ENCODE data around the gene INPP5A. TPM values are rescaled to one million over a fixed set of nuclear protein-coding genes. Genes with fewer than 3 reads are reported as not detected.

Gene INPP5A
- polyA plus RNA-seq, 2 donors, result 9.2 to 12.7 TPM

DNA sequence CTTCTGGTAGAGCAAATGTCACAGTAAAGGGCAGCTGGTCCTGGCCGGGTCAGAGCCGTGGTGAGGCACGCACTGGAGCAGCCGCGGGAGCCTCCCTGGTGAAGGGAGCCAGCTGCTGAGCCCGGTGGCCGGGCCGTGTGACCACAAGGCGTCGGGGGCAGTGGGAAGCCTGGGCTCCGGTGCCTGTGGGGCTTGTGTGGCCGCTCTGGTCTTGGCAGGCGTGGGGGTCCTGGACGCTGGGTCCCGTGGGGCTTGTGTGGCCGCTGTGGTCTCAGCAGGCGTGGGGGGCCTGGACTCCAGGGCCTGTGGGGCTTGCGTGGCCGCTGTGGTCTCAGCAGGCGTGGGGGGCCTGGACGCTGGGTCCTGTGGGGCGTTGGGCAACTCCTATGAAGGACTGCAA lies 191.2 kb downstream of the INPP5A start:
- 92% methylated on average over 21 to 22 of the region's 22 CpGs for WGBS, 2 donors
- Histone ChIP-seq H3K36me3 (ENCODE audit: control insufficient read depth in 2 of 2, insufficient read depth in 2 of 2, low read length in 1 of 2) (peaks cover 3 to 26% of the 10 kb centered on the region in 2 donors), H3K9me3 (ENCODE audit: control insufficient read depth in 2 of 2, insufficient read depth in 1 of 2, low read depth in 1 of 2, low read length in 1 of 2) (no peaks in the 10 kb centered on the region)

DNA sequence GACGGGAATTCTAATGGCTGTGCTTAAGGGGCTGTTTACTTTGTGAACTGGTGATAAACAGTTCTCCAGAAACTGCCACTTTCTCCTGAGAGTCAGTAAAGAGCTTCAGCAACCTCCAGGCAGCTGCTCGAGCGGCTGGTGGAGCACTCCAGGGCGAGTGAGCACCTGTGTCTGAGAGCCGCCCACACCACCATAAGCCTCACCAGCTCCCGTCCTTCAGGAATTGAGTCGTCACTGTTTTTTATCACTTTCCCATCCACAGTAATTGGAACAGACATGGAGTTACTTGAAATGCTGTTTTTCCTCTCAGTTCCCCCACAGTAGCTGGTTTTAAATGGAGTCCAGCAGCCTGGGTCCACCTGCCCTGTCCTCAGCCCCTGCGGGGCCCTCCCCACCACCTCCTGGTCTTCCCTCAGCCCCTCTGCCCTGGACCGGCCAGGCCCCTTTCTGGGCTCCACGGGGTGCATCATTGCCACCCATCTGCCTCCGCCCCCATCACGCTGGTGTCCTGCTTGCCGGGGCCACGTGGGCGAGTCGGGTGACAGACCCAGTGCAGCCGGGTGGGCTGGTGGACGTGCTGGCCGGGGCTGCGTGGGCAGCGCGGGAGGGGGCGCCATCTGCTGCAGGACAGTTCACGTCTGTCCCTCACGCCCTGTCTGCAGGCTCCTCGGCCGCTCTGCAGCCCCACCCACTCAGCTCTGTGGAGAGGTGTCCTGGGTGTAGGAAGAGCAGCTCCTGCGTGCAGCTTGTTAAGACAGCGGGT lies 192.4 kb downstream of the INPP5A start:
- 88 to 89% methylated on average over 29 of the region's 29 CpGs for WGBS, 2 donors
- peaks cover 3 to 26% of the 10 kb centered on the region in 2 donors for H3K36me3 ChIP-seq (ENCODE audit: control insufficient read depth in 2 of 2, insufficient read depth in 2 of 2, low read length in 1 of 2)
- H3K4me1 ChIP-seq (ENCODE audit: control insufficient read depth in 2 of 2, insufficient read depth in 2 of 2, low read length in 1 of 2), result no peaks in the 10 kb centered on the region
- no peaks in the 10 kb centered on the region for H3K27me3 ChIP-seq (ENCODE audit: control insufficient read depth in 1 of 2, insufficient read depth in 2 of 2, low read length in 2 of 2)
- no peaks in the 10 kb centered on the region for H3K9me3 ChIP-seq (ENCODE audit: control insufficient read depth in 2 of 2, insufficient read depth in 1 of 2, low read depth in 1 of 2, low read length in 1 of 2)
- no peak overlapping the region for H3K27ac ChIP-seq (ENCODE audit: low read depth in 2 of 2, low read length in 1 of 2)
- no peak overlapping the region for H3K4me3 ChIP-seq (ENCODE audit: low read depth in 1 of 2, low read length in 2 of 2)

More for the DNA sequence above, 191.2 kb downstream of the INPP5A start:
- Histone ChIP-seq H3K4me3 (ENCODE audit: low read depth in 1 of 2, low read length in 2 of 2) (no peak overlapping the region), H3K4me1 (ENCODE audit: control insufficient read depth in 2 of 2, insufficient read depth in 2 of 2, low read length in 1 of 2) (no peaks in the 10 kb centered on the region), H3K27me3 (ENCODE audit: control insufficient read depth in 1 of 2, insufficient read depth in 2 of 2, low read length in 2 of 2) (no peaks in the 10 kb centered on the region), H3K27ac (ENCODE audit: low read depth in 2 of 2, low read length in 1 of 2) (no peak overlapping the region)

DNA sequence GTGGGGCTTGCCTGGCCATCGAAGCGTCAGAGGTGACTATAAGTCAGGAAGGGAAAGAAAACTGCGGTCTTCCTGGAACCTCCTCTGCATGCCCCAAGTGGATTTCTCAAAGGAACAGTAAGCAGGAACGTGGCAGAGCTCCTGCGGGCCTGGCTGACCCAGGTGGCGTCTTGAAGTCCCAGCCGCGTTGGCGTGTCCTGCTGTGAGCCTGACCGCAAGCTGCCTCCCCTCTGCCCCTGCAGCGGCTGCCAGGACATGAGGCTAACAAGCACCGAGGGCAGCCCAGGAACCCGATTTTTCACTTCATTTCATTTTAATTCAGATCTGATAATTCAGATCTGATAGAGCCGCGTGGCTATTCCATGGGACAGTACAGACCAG lies 193.0 kb downstream of the INPP5A start:
- H3K36me3 ChIP-seq (ENCODE audit: control insufficient read depth in 2 of 2, insufficient read depth in 2 of 2, low read length in 1 of 2), result peaks cover 3 to 26% of the 10 kb centered on the region in 2 donors
- 90 to 91% methylated on average over 15 of the region's 15 CpGs for WGBS, 2 donors
- no peak overlapping the region for H3K4me3 ChIP-seq (ENCODE audit: low read depth in 1 of 2, low read length in 2 of 2)
- no peak overlapping the region for H3K27ac ChIP-seq (ENCODE audit: low read depth in 2 of 2, low read length in 1 of 2)
- H3K9me3 ChIP-seq (ENCODE audit: control insufficient read depth in 2 of 2, insufficient read depth in 1 of 2, low read depth in 1 of 2, low read length in 1 of 2), result no peaks in the 10 kb centered on the region
- no peaks in the 10 kb centered on the region for H3K27me3 ChIP-seq (ENCODE audit: control insufficient read depth in 1 of 2, insufficient read depth in 2 of 2, low read length in 2 of 2)
- no peaks in the 10 kb centered on the region for H3K4me1 ChIP-seq (ENCODE audit: control insufficient read depth in 2 of 2, insufficient read depth in 2 of 2, low read length in 1 of 2)

DNA sequence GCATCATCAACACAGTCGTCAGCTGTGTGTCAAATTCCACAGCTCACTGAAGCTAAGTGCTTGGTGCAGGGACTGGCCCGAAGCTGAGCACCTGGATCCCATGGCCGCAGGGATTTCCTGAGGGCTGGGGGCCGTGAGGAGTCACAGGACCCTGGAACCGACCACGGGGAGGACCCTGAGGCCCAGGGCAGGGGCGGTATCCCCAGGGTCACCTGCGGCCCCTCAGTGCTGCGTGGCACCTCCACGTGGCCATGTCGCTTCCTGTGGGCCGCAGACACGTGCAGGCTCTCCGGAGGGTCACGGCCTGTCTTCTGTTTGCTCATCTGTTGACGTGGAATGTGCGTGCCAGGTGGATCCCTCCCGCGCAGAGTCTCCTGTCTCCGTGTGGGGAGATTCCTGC lies 194.9 kb downstream of the INPP5A start:
- WGBS, 2 donors, result 94 to 98% methylated on average over 20 of the region's 20 CpGs
- Histone ChIP-seq H3K4me1 (ENCODE audit: control insufficient read depth in 2 of 2, insufficient read depth in 2 of 2, low read length in 1 of 2) (no peaks in the 10 kb centered on the region), H3K27me3 (ENCODE audit: control insufficient read depth in 1 of 2, insufficient read depth in 2 of 2, low read length in 2 of 2) (no peaks in the 10 kb centered on the region), H3K36me3 (ENCODE audit: control insufficient read depth in 2 of 2, insufficient read depth in 2 of 2, low read length in 1 of 2) (peaks cover 0 to 15% of the 10 kb centered on the region in 2 donors), H3K4me3 (ENCODE audit: low read depth in 1 of 2, low read length in 2 of 2) (no peak overlapping the region), H3K27ac (ENCODE audit: low read depth in 2 of 2, low read length in 1 of 2) (no peak overlapping the region), H3K9me3 (ENCODE audit: control insufficient read depth in 2 of 2, insufficient read depth in 1 of 2, low read depth in 1 of 2, low read length in 1 of 2) (no peaks in the 10 kb centered on the region)

DNA sequence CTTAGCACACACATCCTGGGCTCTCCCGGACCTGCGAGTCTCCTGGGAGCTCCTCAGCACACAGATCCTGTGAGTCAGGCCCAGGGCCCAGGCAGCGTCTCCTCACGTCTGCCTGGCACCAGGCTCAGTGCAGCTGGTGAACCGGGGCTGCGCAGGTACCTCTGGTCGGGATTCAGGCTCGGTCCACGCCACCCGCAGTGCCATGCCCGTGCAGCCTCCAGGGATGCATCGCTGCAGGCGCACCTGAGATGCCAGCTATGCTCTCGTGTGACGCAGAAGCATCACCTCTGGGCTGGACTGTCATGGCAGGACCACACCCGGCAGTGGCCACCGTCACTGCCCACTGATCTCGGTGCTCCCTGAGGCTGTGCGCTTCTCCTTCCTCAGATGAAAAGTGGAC lies 196.3 kb downstream of the INPP5A start:
- H3K36me3 ChIP-seq (ENCODE audit: control insufficient read depth in 2 of 2, insufficient read depth in 2 of 2, low read length in 1 of 2), result peaks cover 0 to 11% of the 10 kb centered on the region in 2 donors
- no peak overlapping the region for H3K27ac ChIP-seq (ENCODE audit: low read depth in 2 of 2, low read length in 1 of 2)
- H3K4me1 ChIP-seq (ENCODE audit: control insufficient read depth in 2 of 2, insufficient read depth in 2 of 2, low read length in 1 of 2), result no peaks in the 10 kb centered on the region
- no peaks in the 10 kb centered on the region for H3K9me3 ChIP-seq (ENCODE audit: control insufficient read depth in 2 of 2, insufficient read depth in 1 of 2, low read depth in 1 of 2, low read length in 1 of 2)
- 92 to 94% methylated on average over 19 of the region's 19 CpGs for WGBS, 2 donors
- H3K4me3 ChIP-seq (ENCODE audit: low read depth in 1 of 2, low read length in 2 of 2), result no peak overlapping the region
- H3K27me3 ChIP-seq (ENCODE audit: control insufficient read depth in 1 of 2, insufficient read depth in 2 of 2, low read length in 2 of 2), result no peaks in the 10 kb centered on the region

DNA sequence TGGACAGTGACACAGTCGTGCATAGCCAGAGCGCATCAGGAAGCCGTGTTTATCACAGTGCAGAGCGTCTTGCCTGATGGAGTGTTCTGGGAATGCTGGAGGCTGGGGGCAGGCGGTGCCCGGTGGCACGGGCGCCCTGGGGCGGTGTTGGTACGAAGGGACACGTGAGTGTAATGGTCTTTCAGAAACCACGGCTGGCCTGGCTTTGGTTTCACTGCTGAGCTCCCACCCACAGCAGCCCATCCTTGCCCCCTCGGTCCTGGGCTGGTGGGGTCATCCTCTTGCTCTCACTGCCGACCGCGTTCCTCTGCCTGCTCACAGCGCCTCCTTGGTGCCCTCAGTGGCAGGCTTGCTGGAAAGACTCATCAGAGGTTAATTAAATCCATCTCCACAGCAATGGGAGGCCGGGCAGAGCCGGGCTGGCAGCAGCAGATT lies 197.8 kb downstream of the INPP5A start:
- WGBS, 2 donors, result 90 to 92% methylated on average over 19 of the region's 19 CpGs
- H3K27me3 ChIP-seq (ENCODE audit: control insufficient read depth in 1 of 2, insufficient read depth in 2 of 2, low read length in 2 of 2), result no peaks in the 10 kb centered on the region
- H3K36me3 ChIP-seq (ENCODE audit: control insufficient read depth in 2 of 2, insufficient read depth in 2 of 2, low read length in 1 of 2), result peaks cover 0 to 9% of the 10 kb centered on the region in 2 donors
- H3K4me3 ChIP-seq (ENCODE audit: low read depth in 1 of 2, low read length in 2 of 2), result no peak overlapping the region
- no peaks in the 10 kb centered on the region for H3K4me1 ChIP-seq (ENCODE audit: control insufficient read depth in 2 of 2, insufficient read depth in 2 of 2, low read length in 1 of 2)
- H3K9me3 ChIP-seq (ENCODE audit: control insufficient read depth in 2 of 2, insufficient read depth in 1 of 2, low read depth in 1 of 2, low read length in 1 of 2), result no peaks in the 10 kb centered on the region
- no peak overlapping the region for H3K27ac ChIP-seq (ENCODE audit: low read depth in 2 of 2, low read length in 1 of 2)

DNA sequence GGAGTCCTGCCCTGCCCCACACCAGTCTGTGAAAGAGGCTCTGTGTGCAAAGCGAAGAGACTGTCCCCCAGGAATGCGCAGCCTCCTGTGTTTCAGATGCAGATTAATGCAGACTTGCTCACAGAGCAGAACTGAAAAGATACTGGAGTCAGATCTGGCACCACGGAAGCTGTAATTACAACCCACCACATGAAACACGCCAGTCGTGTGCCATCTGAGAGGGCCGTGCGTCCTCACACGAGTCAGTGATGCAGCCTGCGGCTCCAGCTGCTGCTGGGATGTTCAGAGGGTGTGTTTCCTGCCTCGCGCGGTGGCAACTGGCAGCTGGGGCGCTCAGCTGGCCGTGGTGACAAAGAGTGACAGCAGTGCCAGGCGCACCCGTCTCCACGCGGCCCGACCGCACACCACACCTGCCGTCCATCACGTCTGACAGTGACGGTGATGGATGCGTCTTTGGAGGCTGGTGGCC lies 198.4 kb downstream of the INPP5A start:
- H3K27ac ChIP-seq (ENCODE audit: low read depth in 2 of 2, low read length in 1 of 2), result no peak overlapping the region
- H3K27me3 ChIP-seq (ENCODE audit: control insufficient read depth in 1 of 2, insufficient read depth in 2 of 2, low read length in 2 of 2), result no peaks in the 10 kb centered on the region
- H3K9me3 ChIP-seq (ENCODE audit: control insufficient read depth in 2 of 2, insufficient read depth in 1 of 2, low read depth in 1 of 2, low read length in 1 of 2), result no peaks in the 10 kb centered on the region
- H3K36me3 ChIP-seq (ENCODE audit: control insufficient read depth in 2 of 2, insufficient read depth in 2 of 2, low read length in 1 of 2), result peaks cover 0 to 5% of the 10 kb centered on the region in 2 donors
- WGBS, 2 donors, result 91% methylated on average over 24 of the region's 24 CpGs
- no peaks in the 10 kb centered on the region for H3K4me1 ChIP-seq (ENCODE audit: control insufficient read depth in 2 of 2, insufficient read depth in 2 of 2, low read length in 1 of 2)
- H3K4me3 ChIP-seq (ENCODE audit: low read depth in 1 of 2, low read length in 2 of 2), result no peak overlapping the region

DNA sequence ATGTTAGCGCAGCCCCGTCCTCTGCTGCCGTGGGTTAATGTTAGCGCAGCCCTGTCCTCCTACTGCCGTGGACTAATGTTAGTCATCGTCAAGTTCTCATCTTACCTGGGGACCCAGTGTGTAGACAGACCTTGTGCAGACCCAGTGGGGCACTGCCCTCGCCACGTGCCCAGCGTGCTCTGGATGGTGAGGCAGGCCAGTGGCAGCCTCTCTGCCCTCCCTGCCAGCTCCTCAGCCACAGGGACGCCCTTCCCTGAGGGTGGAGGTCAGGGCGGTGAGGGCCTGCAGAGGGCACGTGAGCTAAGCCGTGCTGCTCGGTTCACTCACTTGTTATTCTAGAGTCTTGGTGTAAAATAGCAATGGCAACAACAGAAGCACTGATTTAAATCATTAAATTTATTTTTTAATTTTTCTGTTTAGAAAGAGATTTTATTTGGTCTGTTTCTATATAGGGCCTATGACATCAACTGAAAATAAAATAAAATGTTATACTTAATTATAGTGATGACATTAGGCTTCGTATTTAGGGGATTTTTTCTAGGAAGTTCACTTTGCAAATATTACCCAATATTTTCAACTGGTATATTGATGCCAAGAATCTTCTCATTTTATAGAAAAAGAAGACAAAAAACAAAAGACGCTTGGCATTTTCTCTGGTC lies 199.9 kb downstream of the INPP5A start:
- 85 to 90% methylated on average over 16 of the region's 16 CpGs for WGBS, 2 donors
- Histone ChIP-seq H3K36me3 (ENCODE audit: control insufficient read depth in 2 of 2, insufficient read depth in 2 of 2, low read length in 1 of 2) (peaks cover 0 to 4% of the 10 kb centered on the region in 2 donors), H3K4me1 (ENCODE audit: control insufficient read depth in 2 of 2, insufficient read depth in 2 of 2, low read length in 1 of 2) (peaks cover 0 to 3% of the 10 kb centered on the region in 2 donors), H3K27ac (ENCODE audit: low read depth in 2 of 2, low read length in 1 of 2) (no peak overlapping the region), H3K27me3 (ENCODE audit: control insufficient read depth in 1 of 2, insufficient read depth in 2 of 2, low read length in 2 of 2) (no peaks in the 10 kb centered on the region), H3K4me3 (ENCODE audit: low read depth in 1 of 2, low read length in 2 of 2) (no peak overlapping the region), H3K9me3 (ENCODE audit: control insufficient read depth in 2 of 2, insufficient read depth in 1 of 2, low read depth in 1 of 2, low read length in 1 of 2) (no peaks in the 10 kb centered on the region)

DNA sequence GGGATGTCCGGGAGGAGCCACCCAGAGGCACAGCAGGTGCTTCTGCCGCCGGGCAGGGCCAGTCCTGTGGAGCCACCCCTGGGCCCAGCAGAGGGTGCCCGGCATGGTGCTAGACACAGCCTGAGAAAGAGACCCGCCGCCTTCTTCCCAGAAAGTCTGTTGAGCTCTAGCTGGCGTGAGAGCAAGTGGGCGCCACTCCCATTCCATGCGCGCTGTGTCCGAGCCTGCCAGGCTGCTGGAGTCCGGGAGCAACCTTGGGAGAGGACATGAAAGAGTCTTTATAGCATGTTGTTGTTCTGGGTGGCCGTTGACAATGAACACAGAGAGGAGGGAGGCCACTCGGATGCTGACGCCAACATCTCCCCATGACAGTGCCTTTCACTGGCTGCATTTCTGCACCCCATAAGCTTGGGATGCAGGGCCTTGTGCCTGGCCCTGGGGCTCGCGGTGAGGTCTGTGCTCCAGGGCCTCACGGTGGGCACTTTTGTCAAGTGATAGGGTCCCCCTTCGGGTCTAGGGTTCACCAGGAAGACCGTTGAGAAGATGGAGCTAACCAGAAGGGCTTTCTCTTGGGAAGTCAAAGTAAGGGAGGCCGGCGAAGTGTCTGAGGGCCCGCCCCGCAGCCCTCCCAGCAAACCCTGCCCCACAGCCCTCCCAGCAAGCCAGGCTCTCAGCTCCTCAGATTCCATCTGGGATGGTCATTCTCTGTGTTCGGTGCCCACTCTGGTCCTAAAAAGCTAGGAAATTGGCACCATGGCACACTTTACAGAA lies 201.1 kb downstream of the INPP5A start:
- Histone ChIP-seq H3K9me3 (ENCODE audit: control insufficient read depth in 2 of 2, insufficient read depth in 1 of 2, low read depth in 1 of 2, low read length in 1 of 2) (no peaks in the 10 kb centered on the region), H3K27ac (ENCODE audit: low read depth in 2 of 2, low read length in 1 of 2) (no peak overlapping the region), H3K36me3 (ENCODE audit: control insufficient read depth in 2 of 2, insufficient read depth in 2 of 2, low read length in 1 of 2) (peaks cover 0 to 4% of the 10 kb centered on the region in 2 donors), H3K4me3 (ENCODE audit: low read depth in 1 of 2, low read length in 2 of 2) (no peak overlapping the region), H3K27me3 (ENCODE audit: control insufficient read depth in 1 of 2, insufficient read depth in 2 of 2, low read length in 2 of 2) (no peaks in the 10 kb centered on the region), H3K4me1 (ENCODE audit: control insufficient read depth in 2 of 2, insufficient read depth in 2 of 2, low read length in 1 of 2) (peaks cover 0 to 3% of the 10 kb centered on the region in 2 donors)
- WGBS, 2 donors, result 92 to 93% methylated on average over 25 of the region's 25 CpGs

All from esophagus (tissue), 2 donors.